IgD-negative memory B cell (primary cell): ENCODE data around the gene LHFPL3. TPM values are rescaled to one million over a fixed set of nuclear protein-coding genes. Genes with fewer than 3 reads are reported as not detected.

Experiments
- H3K27ac Mint-ChIP-seq, 3 donors: one replicate each; pipeline ENCODE4 v1.8.0; 2020 to 2022; ENCODE audit warnings: mild to moderate bottlenecking in 3 of 3, mixed read lengths in 3 of 3, moderate library complexity in 1 of 3
- H3K27me3 Mint-ChIP-seq: one replicate; pipeline ENCODE4 v1.8.0; 2021; ENCODE audit warnings: mixed read lengths
- H3K36me3 Mint-ChIP-seq: one replicate; pipeline ENCODE4 v1.8.0; 2020; ENCODE audit warnings: mild to moderate bottlenecking, mixed read lengths
- H3K4me1 Mint-ChIP-seq, 3 donors: one replicate each; pipeline ENCODE4 v1.8.0; 2020 to 2022; ENCODE audit warnings: mixed read lengths in 3 of 3, mild to moderate bottlenecking in 1 of 3
- H3K4me3 Mint-ChIP-seq, 4 donors: one replicate each; pipeline ENCODE4 v1.8.0; 2020 to 2022; ENCODE audit warnings: mild to moderate bottlenecking in 4 of 4, mixed read lengths in 4 of 4, moderate library complexity in 3 of 4
- H3K9me3 Mint-ChIP-seq, 3 donors: one replicate each; pipeline ENCODE4 v1.8.0; 2020 to 2021; ENCODE audit warnings: mixed read lengths in 3 of 3, mild to moderate bottlenecking in 1 of 3
- polyA plus RNA-seq: library from polyadenylated mRNA; unstranded; fragments of 300-500 nt; fragmentation: Illumina TruSeq; gene quantifications from one replicate; pipeline ENCODE4 v1.2.3, GENCODE V29; 2021

Gene LHFPL3
- polyA plus RNA-seq, 1 donor from 2014 or later, result not detected

- Mint-ChIP-seq H3K4me3 (no peak overlapping the region), H3K27me3 (peaks cover 4% of the 10 kb centered on the region)
Measured at GRCh38 chr7:104891949-104892348, 563.5 kb downstream of the LHFPL3 start.

DNA sequence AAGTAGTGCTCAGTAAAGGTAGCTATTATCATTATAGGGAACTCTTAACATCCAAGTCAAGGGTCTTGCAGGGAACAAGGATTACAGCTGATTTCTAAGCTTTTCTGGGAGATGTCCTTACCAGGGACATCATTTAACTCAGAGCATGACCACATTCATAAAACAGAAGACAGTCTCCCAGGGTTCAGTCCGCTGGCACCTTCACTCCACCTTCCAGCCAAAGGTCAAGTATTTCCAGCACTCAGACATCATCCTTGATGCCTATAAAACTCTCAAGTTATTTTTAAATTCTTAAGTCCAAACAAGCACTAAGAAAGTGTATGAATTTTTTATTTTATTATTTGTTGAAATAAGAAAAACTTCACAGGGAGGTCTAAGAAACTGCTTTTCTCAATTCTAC lies 565.9 kb downstream of the LHFPL3 start:
- no peaks in the 10 kb centered on the region for H3K36me3 Mint-ChIP-seq
- H3K27me3 Mint-ChIP-seq, result peaks cover 4% of the 10 kb centered on the region
- peaks cover 0 to 12% (median 0%) of the 10 kb centered on the region in 3 donors for H3K4me1 Mint-ChIP-seq
- H3K27ac Mint-ChIP-seq, result no peak overlapping the region
- H3K9me3 Mint-ChIP-seq, result no peaks in the 10 kb centered on the region
- H3K4me3 Mint-ChIP-seq, result no peak overlapping the region

More at GRCh38 chr7:104891949-104892348, 563.5 kb downstream of the LHFPL3 start:
- no peaks in the 10 kb centered on the region for H3K36me3 Mint-ChIP-seq
- no peak overlapping the region for H3K27ac Mint-ChIP-seq
- H3K4me1 Mint-ChIP-seq, result peaks cover 0 to 5% (median 0%) of the 10 kb centered on the region in 3 donors
- no peaks in the 10 kb centered on the region for H3K9me3 Mint-ChIP-seq

DNA sequence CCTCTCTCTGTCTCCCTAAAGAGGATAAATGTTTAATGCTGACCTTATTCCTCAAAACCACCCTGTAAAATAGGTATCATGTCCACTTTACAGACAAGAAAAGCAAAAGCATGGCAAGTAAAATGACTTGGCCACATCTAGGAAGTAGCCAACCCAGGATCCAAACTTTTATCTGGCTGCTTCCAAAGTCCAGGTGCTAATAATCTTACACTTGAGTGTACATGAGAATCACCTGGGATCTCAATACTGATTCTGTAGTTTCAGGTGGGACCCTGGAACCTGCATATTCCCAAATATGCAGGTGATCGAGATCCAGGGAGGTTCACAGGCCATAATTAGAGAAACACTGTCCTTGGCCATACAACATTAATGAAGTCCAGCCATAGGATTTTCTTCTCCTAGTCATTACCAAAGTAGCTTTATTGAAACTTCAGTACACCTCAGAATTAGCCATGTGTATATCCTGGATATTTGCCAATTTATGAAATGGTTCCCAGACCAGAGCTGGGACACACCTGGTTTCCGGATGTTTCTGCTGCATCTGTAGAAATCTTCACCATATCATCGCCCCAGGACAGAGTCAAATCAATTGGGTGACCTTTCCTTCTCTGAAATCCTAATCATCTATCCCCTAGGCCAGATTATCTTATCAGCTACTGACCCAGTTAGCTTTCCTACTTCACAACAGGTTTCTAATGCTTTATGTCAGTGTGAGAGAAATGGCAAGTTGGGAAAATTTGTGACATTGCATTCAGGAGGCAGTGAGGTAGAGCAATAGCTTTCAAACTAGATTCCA lies 566.5 kb downstream of the LHFPL3 start:
- Mint-ChIP-seq H3K36me3 (no peaks in the 10 kb centered on the region), H3K4me3 (no peak overlapping the region), H3K27ac (no peak overlapping the region), H3K27me3 (peaks cover 4% of the 10 kb centered on the region), H3K4me1 (peaks cover 0 to 12% (median 0%) of the 10 kb centered on the region in 3 donors), H3K9me3 (no peaks in the 10 kb centered on the region)

GRCh38 chr7:104895522-104896236 lies 567.3 kb downstream of the LHFPL3 start:
- Mint-ChIP-seq H3K9me3 (no peaks in the 10 kb centered on the region), H3K4me1 (peaks cover 0 to 12% (median 0%) of the 10 kb centered on the region in 3 donors), H3K27me3 (peaks cover 4% of the 10 kb centered on the region), H3K27ac (peak overlapping the region in 1 of 3 donors; percentile 43), H3K4me3 (no peak overlapping the region), H3K36me3 (no peaks in the 10 kb centered on the region)

DNA sequence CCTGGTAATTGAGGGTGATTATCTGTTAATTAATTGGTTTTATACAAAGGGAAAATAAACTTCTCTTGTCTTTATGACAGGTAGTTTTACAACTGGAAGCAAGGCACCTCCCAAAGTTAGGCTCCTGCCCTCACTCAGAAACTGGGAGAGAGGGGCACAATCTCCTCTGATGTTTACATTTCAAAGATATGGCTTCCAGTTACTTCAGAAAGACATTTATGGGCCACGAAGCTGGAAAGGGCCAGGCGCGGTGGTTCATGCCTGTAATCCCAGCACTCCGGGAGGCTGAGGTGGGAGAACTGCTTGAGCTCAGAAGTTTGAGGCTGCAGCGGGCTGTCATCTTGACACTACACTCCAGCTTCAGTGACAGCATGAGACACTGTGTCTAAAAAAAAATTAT lies 570.0 kb downstream of the LHFPL3 start:
- peaks cover 0 to 12% (median 0%) of the 10 kb centered on the region in 3 donors for H3K4me1 Mint-ChIP-seq
- no peak overlapping the region for H3K4me3 Mint-ChIP-seq
- no peak overlapping the region for H3K27ac Mint-ChIP-seq
- H3K27me3 Mint-ChIP-seq, result peaks cover 5% of the 10 kb centered on the region
- no peaks in the 10 kb centered on the region for H3K36me3 Mint-ChIP-seq
- H3K9me3 Mint-ChIP-seq, result no peaks in the 10 kb centered on the region

- Mint-ChIP-seq H3K9me3 (no peaks in the 10 kb centered on the region), H3K27me3 (peaks cover 5% of the 10 kb centered on the region), H3K27ac (no peak overlapping the region), H3K4me1 (peaks cover 0 to 7% (median 0%) of the 10 kb centered on the region in 3 donors), H3K4me3 (no peak overlapping the region), H3K36me3 (no peaks in the 10 kb centered on the region)
Measured at GRCh38 chr7:104900525-104901239, 572.3 kb downstream of the LHFPL3 start.

DNA sequence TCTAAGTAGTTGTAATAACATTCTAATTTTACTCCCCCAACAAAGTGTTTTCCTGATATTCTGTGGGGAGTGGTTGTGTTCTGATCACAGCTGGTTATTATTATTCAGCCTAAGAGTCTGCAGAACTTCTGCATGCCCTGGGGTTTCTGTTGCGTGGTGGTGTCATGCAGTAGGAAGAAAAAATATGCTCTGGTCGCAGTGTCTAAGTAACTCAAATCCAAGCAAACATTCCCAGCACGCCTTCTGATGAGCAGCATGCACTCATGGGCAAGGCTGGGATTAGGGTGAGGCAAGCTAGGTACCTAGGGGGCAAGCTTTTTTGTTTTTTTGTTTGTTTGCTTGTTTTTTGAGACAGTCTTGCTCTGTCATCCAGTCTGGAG lies 572.8 kb downstream of the LHFPL3 start:
- Mint-ChIP-seq H3K9me3 (no peaks in the 10 kb centered on the region), H3K36me3 (no peaks in the 10 kb centered on the region), H3K27me3 (peaks cover 5% of the 10 kb centered on the region), H3K4me1 (peaks cover 0 to 7% (median 0%) of the 10 kb centered on the region in 3 donors), H3K27ac (no peak overlapping the region), H3K4me3 (no peak overlapping the region)

DNA sequence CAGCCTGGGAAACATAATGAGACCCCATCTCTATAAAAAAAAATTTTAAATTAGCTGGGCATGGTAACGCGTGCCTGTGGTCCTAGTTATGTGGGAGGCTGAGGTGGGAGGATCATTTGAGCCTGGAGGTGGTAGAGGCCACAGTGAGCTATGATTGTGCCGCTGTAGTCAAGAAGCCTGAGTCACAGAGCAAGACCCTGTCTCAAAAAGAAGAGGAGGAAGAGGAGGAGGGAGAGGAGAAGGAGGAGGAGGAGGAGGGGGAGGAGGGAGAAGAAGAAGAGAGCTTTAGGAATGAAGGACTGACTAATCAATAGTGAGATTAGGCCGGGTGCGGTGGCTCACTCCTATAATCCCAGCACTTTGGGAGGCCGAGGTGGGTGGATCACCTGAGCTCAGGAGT lies 573.8 kb downstream of the LHFPL3 start:
- H3K4me3 Mint-ChIP-seq, result no peak overlapping the region
- H3K36me3 Mint-ChIP-seq, result no peaks in the 10 kb centered on the region
- H3K4me1 Mint-ChIP-seq, result peaks cover 0 to 6% (median 0%) of the 10 kb centered on the region in 3 donors
- no peaks in the 10 kb centered on the region for H3K9me3 Mint-ChIP-seq
- peak overlapping the region in 1 of 3 donors; percentile 28 for H3K27ac Mint-ChIP-seq
- H3K27me3 Mint-ChIP-seq, result peaks cover 7% of the 10 kb centered on the region

GRCh38 chr7:104903044-104903443 lies 574.6 kb downstream of the LHFPL3 start:
- Mint-ChIP-seq H3K27me3 (peaks cover 7% of the 10 kb centered on the region), H3K4me1 (peaks cover 0 to 3% (median 0%) of the 10 kb centered on the region in 3 donors), H3K27ac (no peak overlapping the region), H3K9me3 (no peaks in the 10 kb centered on the region), H3K36me3 (no peaks in the 10 kb centered on the region), H3K4me3 (no peak overlapping the region)

GRCh38 chr7:104903846-104904245 lies 575.4 kb downstream of the LHFPL3 start:
- H3K27me3 Mint-ChIP-seq, result peaks cover 7% of the 10 kb centered on the region

GRCh38 chr7:104906032-104906431 lies 577.6 kb downstream of the LHFPL3 start:
- H3K27me3 Mint-ChIP-seq, result peaks cover 7% of the 10 kb centered on the region
- H3K4me1 Mint-ChIP-seq, result no peaks in the 10 kb centered on the region
- H3K9me3 Mint-ChIP-seq, result no peaks in the 10 kb centered on the region
- no peak overlapping the region for H3K4me3 Mint-ChIP-seq
- peaks cover 3% of the 10 kb centered on the region for H3K36me3 Mint-ChIP-seq
- no peak overlapping the region for H3K27ac Mint-ChIP-seq

More at GRCh38 chr7:104903846-104904245, 575.4 kb downstream of the LHFPL3 start:
- Mint-ChIP-seq H3K4me1 (peaks cover 0 to 3% (median 0%) of the 10 kb centered on the region in 3 donors), H3K4me3 (no peak overlapping the region), H3K9me3 (no peaks in the 10 kb centered on the region), H3K36me3 (no peaks in the 10 kb centered on the region), H3K27ac (no peak overlapping the region)

DNA sequence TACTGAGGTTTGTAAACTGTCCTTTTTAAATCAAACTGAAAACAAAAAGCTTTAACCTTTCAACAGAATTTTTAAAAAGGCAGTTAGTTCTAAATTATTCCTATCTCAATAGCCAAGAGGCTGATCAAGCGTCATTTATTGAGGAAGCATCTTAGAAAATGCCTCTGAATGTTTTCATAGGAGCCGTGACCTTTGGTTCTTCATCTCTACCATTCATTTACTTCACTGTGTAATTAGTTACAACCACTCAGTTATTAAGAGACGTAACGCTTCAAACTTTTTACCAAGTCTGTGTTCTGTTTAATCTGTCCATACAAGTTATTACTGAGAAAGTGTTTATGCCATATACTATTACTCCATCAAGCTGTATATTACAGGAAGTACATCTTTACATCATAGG lies 578.2 kb downstream of the LHFPL3 start:
- Mint-ChIP-seq H3K27ac (no peak overlapping the region), H3K4me1 (no peaks in the 10 kb centered on the region), H3K4me3 (no peak overlapping the region), H3K9me3 (no peaks in the 10 kb centered on the region), H3K27me3 (peaks cover 7% of the 10 kb centered on the region), H3K36me3 (peaks cover 3% of the 10 kb centered on the region)

DNA sequence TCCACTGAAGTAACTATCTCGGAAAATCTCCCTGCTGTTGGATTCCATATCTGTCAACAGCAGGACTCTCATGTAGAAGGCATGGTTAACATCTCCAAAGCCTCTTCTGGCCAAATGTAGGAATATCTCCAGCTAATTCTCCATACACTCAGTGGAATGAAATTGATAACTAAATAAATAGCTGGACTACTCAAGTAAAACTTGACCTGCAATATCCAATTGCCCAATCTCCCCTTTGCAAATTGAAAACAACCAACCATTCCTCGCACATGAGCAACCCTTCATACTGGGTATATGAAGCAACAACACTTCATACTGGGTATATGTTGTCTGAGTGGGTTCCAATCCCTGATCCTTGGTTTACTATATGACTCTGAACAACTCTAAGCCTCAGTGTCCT lies 580.2 kb downstream of the LHFPL3 start:
- Mint-ChIP-seq H3K9me3 (no peaks in the 10 kb centered on the region), H3K36me3 (peaks cover 3% of the 10 kb centered on the region), H3K4me1 (no peaks in the 10 kb centered on the region), H3K27ac (no peak overlapping the region), H3K4me3 (no peak overlapping the region), H3K27me3 (peaks cover 4% of the 10 kb centered on the region)

DNA sequence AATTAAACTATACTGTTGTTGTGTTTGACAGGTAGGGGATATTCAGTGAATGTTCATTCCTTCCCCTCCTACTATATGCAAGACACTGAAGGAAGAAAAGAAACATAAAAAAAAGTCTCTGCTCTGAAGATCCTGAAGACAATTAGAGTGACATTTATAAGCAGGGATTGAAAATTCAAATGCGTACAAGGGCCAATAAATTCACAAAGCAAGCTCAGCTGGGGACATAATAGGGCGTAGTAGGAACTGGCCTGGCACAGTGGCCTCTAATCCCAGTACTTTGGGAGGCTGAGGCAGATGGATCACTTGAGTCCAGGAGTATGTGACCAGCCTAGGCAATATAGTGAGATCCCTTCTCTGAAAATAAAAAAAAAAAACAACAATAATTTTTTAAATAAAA lies 580.7 kb downstream of the LHFPL3 start:
- H3K27me3 Mint-ChIP-seq, result peaks cover 4% of the 10 kb centered on the region
- H3K36me3 Mint-ChIP-seq, result peaks cover 3% of the 10 kb centered on the region
- no peak overlapping the region for H3K27ac Mint-ChIP-seq
- no peaks in the 10 kb centered on the region for H3K9me3 Mint-ChIP-seq
- no peak overlapping the region for H3K4me3 Mint-ChIP-seq
- H3K4me1 Mint-ChIP-seq, result no peaks in the 10 kb centered on the region

DNA sequence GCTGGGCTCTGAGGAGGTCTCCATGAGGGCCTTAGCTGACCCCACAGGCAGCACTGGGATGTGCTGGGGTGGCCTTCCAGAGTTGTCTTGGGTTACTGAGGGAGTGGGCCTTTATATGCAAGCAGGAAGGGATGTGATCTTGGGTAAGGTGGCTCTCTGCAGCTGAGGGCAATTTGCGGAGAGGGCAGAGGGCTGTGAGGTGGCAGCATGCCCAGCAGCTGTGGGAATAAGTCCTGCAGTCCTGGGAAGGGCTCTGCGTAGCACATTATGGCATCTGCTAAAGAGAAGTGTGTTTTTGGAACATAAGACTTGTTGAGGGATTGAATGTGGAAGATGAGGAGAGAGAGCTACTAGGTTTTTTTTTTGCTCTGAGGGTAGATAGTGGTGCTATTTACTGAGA lies 586.0 kb downstream of the LHFPL3 start:
- H3K36me3 Mint-ChIP-seq, result peaks cover 3% of the 10 kb centered on the region
- H3K9me3 Mint-ChIP-seq, result no peaks in the 10 kb centered on the region
- H3K4me1 Mint-ChIP-seq, result peaks cover 0 to 3% (median 0%) of the 10 kb centered on the region in 3 donors
- H3K27me3 Mint-ChIP-seq, result no peaks in the 10 kb centered on the region
- H3K4me3 Mint-ChIP-seq, result no peak overlapping the region
- no peak overlapping the region for H3K27ac Mint-ChIP-seq
